RWPE2 (cell line): ENCODE results near the gene ABAT.
"Not testable (repeated sequence)": the region's sequence is repeated elsewhere in the genome, so short reads cannot be mapped to it uniquely, and the experiment has no call there.

Experiments used
- ATAC-seq: fragments of 200-7000 bp; cut with Tn5 transposase; 3 replicates; pipeline ENCODE4 v1.9.1; 2021; ENCODE audit warnings: low read depth
- DNase-seq: peaks from one replicate; pipeline ENCODE4 v3.0.0-alpha.2; 2020; ENCODE audit warnings: low spot score
- H3K27ac ChIP-seq: fragments of 450-650 bp; 2 replicates; pipeline ENCODE4 v1.5.1; 2017; ENCODE audit warnings: mild to moderate bottlenecking; ENCODE audit not compliant: poor library complexity, severe bottlenecking
- H3K27me3 ChIP-seq: fragments of 250-450 bp; sonication (Bioruptor Pico); 2 replicates; pipeline ENCODE4 v1.5.1; 2021; ENCODE audit warnings: mild to moderate bottlenecking, moderate library complexity; ENCODE audit not compliant: insufficient read depth, poor library complexity, severe bottlenecking
- H3K36me3 ChIP-seq: fragments of 250-450 bp; sonication (Bioruptor Pico); 2 replicates; pipeline ENCODE4 v1.5.1; 2020; ENCODE audit warnings: low read depth, mild to moderate bottlenecking, moderate library complexity
- H3K4me1 ChIP-seq: fragments of 250-450 bp; sonication (Bioruptor Pico); 2 replicates; pipeline ENCODE4 v1.5.1; 2021; ENCODE audit warnings: mild to moderate bottlenecking, moderate library complexity; ENCODE audit not compliant: insufficient read depth, poor library complexity, severe bottlenecking
- H3K4me3 ChIP-seq: fragments of 250-450 bp; sonication (Bioruptor Pico); 2 replicates; pipeline ENCODE4 v1.5.1; 2021; ENCODE audit warnings: mild to moderate bottlenecking, moderate library complexity; ENCODE audit not compliant: severe bottlenecking
- H3K9me3 ChIP-seq: fragments of 250-450 bp; sonication (Bioruptor Pico); 2 replicates; pipeline ENCODE4 v1.5.1; 2021; ENCODE audit warnings: mild to moderate bottlenecking, moderate library complexity; ENCODE audit not compliant: severe bottlenecking
- CTCF ChIP-seq: fragments of 450-650 bp; IDR thresholded peaks from one replicate; pipeline ENCODE4 v1.5.1; 2017; ENCODE audit warnings: mild to moderate bottlenecking, moderate library complexity; ENCODE audit not compliant: poor library complexity, severe bottlenecking

Gene ABAT

GRCh38 chr16:8798535-8799157 lies 124.2 kb downstream of the ABAT start:
- ATAC-seq = no peak
- peaks cover 10% of the 10 kb centered on the region for H3K4me1 ChIP-seq
- peak overlapping the region; percentile 90 for H3K4me3 ChIP-seq
- no peak for TF ChIP-seq CTCF
- peak overlapping the region; percentile 67 for H3K27ac ChIP-seq
- H3K27me3 ChIP-seq = no peaks in the 10 kb centered on the region
- no peaks in the 10 kb centered on the region for H3K9me3 ChIP-seq
- DNase-seq = no peak
- H3K36me3 ChIP-seq = peaks cover 52% of the 10 kb centered on the region

GRCh38 chr16:8801701-8802100 lies 127.3 kb downstream of the ABAT start:
- H3K4me3 ChIP-seq = no peak overlapping the region
- no peak for TF ChIP-seq CTCF
- no peaks in the 10 kb centered on the region for H3K27me3 ChIP-seq
- ATAC-seq = no peak
- peaks cover 82% of the 10 kb centered on the region for H3K36me3 ChIP-seq
- peaks cover 10% of the 10 kb centered on the region for H3K4me1 ChIP-seq
- DNase-seq = no peak
- H3K9me3 ChIP-seq = no peaks in the 10 kb centered on the region
- H3K27ac ChIP-seq = no peak overlapping the region

GRCh38 chr16:8803733-8804132 lies 129.3 kb downstream of the ABAT start:
- not testable (repeated sequence) for H3K27ac ChIP-seq, ATAC-seq, H3K9me3 ChIP-seq, H3K27me3 ChIP-seq, DNase-seq, H3K4me3 ChIP-seq
- Histone ChIP-seq H3K36me3 (peaks cover 100% of the 10 kb centered on the region), H3K4me1 (peaks cover 10% of the 10 kb centered on the region)

GRCh38 chr16:8804313-8804712 lies 129.9 kb downstream of the ABAT start:
- H3K9me3 ChIP-seq = no peaks in the 10 kb centered on the region
- ATAC-seq (no peak), DNase-seq (no peak)
- H3K36me3 ChIP-seq = peaks cover 100% of the 10 kb centered on the region
- H3K4me1 ChIP-seq = peaks cover 5% of the 10 kb centered on the region
- no peak overlapping the region for H3K4me3 ChIP-seq
- no peak for TF ChIP-seq CTCF
- H3K27me3 ChIP-seq = no peaks in the 10 kb centered on the region
- H3K27ac ChIP-seq = no peak overlapping the region

GRCh38 chr16:8806272-8806983 lies 132.0 kb downstream of the ABAT start:
- DNase-seq = no peak
- no peak for TF ChIP-seq CTCF
- Histone ChIP-seq H3K27ac (no peak overlapping the region), H3K36me3 (peaks cover 100% of the 10 kb centered on the region), H3K4me3 (no peak overlapping the region), H3K4me1 (no peaks in the 10 kb centered on the region), H3K9me3 (no peaks in the 10 kb centered on the region), H3K27me3 (no peaks in the 10 kb centered on the region)
- ATAC-seq = no peak
